Loucy (cell line): ENCODE data around the gene GRB2.

ENCODE experiments used
- EZH2phosphoT487 ChIP-seq: fragments of 200-600 bp; IDR thresholded peaks from 2 replicates; pipeline ENCODE4 v1.6.1; 2018; ENCODE audit warnings: antibody characterized with exemption, mild to moderate bottlenecking, moderate library complexity, borderline replicate concordance
- TF ChIP-seq, protein P1 (sequence below): fragments of 200-600 bp; sonication (generic); conservative IDR thresholded peaks from 2 replicates; pipeline ENCODE4 v1.5.1; 2014; ENCODE audit warnings: mild to moderate bottlenecking, antibody characterized with exemption, low read length

DNA sequence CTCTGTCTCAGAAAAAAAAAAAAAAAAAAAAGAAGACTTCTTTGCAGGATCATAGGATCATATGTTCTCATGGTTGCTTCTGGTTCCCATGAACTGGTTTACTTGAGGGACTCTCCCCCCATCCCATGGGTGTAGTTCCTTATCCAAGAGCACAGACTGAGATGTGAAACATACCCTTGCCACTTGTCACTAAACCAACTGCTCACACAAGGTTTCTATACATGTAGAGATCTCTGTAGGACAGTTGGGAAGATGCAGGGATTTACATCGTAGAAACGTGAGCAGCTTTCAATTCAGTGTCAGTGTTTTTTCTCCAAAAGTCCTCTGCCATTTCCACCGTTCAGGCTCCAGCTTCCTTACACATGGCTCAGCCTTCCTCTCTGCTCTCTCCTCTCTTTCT is 39.8 kb upstream of the GRB2 start:
- TF ChIP-seq, protein P1, sequence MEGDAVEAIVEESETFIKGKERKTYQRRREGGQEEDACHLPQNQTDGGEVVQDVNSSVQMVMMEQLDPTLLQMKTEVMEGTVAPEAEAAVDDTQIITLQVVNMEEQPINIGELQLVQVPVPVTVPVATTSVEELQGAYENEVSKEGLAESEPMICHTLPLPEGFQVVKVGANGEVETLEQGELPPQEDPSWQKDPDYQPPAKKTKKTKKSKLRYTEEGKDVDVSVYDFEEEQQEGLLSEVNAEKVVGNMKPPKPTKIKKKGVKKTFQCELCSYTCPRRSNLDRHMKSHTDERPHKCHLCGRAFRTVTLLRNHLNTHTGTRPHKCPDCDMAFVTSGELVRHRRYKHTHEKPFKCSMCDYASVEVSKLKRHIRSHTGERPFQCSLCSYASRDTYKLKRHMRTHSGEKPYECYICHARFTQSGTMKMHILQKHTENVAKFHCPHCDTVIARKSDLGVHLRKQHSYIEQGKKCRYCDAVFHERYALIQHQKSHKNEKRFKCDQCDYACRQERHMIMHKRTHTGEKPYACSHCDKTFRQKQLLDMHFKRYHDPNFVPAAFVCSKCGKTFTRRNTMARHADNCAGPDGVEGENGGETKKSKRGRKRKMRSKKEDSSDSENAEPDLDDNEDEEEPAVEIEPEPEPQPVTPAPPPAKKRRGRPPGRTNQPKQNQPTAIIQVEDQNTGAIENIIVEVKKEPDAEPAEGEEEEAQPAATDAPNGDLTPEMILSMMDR: no peak
- TF ChIP-seq EZH2phosphoT487: no peak
